HG03045 (cell line): ENCODE data around the gene TYMS.

Source experiments
- ATAC-seq: cut with Tn5 transposase; IDR thresholded peaks from one replicate; pipeline ENCODE4 v1.9.1; 2021; ENCODE audit warnings: mild to moderate bottlenecking, moderate library complexity; ENCODE audit not compliant: unreplicated experiment

The TYMS gene

GRCh38 chr18:644395-645004 lies 13.0 kb upstream of the TYMS start:
- no peak for ATAC-seq

- no peak for ATAC-seq
Measured at GRCh38 chr18:647304-647703, 10.1 kb upstream of the TYMS start.

GRCh38 chr18:649341-649740 lies 8.1 kb upstream of the TYMS start:
- ATAC-seq, result no peak

- peak; percentile 96 for ATAC-seq
Measured at GRCh38 chr18:650428-650858, 7.0 kb upstream of the TYMS start.

- no peak for ATAC-seq
Measured at GRCh38 chr18:652131-652530, 5.3 kb upstream of the TYMS start.

GRCh38 chr18:653512-653911 lies 3.9 kb upstream of the TYMS start:
- no peak for ATAC-seq

- no peak for ATAC-seq
Measured at GRCh38 chr18:654601-655000, 2.9 kb upstream of the TYMS start.

- no peak for ATAC-seq
Measured at GRCh38 chr18:655445-655844, 2.0 kb upstream of the TYMS start.

- peak; percentile 66 for ATAC-seq
Measured at GRCh38 chr18:658001-658946, 821 bp downstream of the TYMS start.

GRCh38 chr18:658947-659533 lies 1.6 kb downstream of the TYMS start:
- no peak for ATAC-seq

GRCh38 chr18:659597-659996 lies 2.1 kb downstream of the TYMS start:
- no peak for ATAC-seq

- no peak for ATAC-seq
Measured at GRCh38 chr18:662197-662596, 4.7 kb downstream of the TYMS start.

- no peak for ATAC-seq
Measured at GRCh38 chr18:666177-666576, 8.7 kb downstream of the TYMS start.

- no peak for ATAC-seq
Measured at GRCh38 chr18:666628-667027, 9.2 kb downstream of the TYMS start.

GRCh38 chr18:668260-668659 lies 10.8 kb downstream of the TYMS start:
- no peak for ATAC-seq

- ATAC-seq, result no peak
Measured at GRCh38 chr18:669077-669476, 11.6 kb downstream of the TYMS start.

- no peak for ATAC-seq
Measured at GRCh38 chr18:670522-670921, 13.1 kb downstream of the TYMS start.

GRCh38 chr18:671405-671804 lies 14.0 kb downstream of the TYMS start:
- no peak for ATAC-seq

- no peak for ATAC-seq
Measured at GRCh38 chr18:673317-673716, 15.9 kb downstream of the TYMS start.

- no peak for ATAC-seq
Measured at GRCh38 chr18:673769-674168, 16.3 kb downstream of the TYMS start.

- ATAC-seq, result no peak
Measured at GRCh38 chr18:675307-675706, 17.9 kb downstream of the TYMS start.

- ATAC-seq, result no peak
Measured at GRCh38 chr18:676069-676468, 18.6 kb downstream of the TYMS start.
